ENCODE data around the gene IGFN1.

The IGFN1 gene

GRCh38 chr1:201220388-201220715 lies 29.7 kb downstream of the IGFN1 start:
- DNase-seq (ENCODE audit: low read depth): no peak
- no peak for TF ChIP-seq MAX (IDR thresholded peaks at IDR 0.05; ENCODE audit: low read depth, low read length)
- TF ChIP-seq, protein P1, sequence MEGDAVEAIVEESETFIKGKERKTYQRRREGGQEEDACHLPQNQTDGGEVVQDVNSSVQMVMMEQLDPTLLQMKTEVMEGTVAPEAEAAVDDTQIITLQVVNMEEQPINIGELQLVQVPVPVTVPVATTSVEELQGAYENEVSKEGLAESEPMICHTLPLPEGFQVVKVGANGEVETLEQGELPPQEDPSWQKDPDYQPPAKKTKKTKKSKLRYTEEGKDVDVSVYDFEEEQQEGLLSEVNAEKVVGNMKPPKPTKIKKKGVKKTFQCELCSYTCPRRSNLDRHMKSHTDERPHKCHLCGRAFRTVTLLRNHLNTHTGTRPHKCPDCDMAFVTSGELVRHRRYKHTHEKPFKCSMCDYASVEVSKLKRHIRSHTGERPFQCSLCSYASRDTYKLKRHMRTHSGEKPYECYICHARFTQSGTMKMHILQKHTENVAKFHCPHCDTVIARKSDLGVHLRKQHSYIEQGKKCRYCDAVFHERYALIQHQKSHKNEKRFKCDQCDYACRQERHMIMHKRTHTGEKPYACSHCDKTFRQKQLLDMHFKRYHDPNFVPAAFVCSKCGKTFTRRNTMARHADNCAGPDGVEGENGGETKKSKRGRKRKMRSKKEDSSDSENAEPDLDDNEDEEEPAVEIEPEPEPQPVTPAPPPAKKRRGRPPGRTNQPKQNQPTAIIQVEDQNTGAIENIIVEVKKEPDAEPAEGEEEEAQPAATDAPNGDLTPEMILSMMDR (IDR thresholded peaks at IDR 0.05; ENCODE audit: low read depth, low read length): no peak
- no peak for TF ChIP-seq MYC (IDR thresholded peaks at IDR 0.05; ENCODE audit: low read depth, low read length)
- no peak for TF ChIP-seq POLR2A (IDR thresholded peaks at IDR 0.05; ENCODE audit: extremely low read depth, insufficient read length)
- H3K4me3 ChIP-seq (ENCODE audit: low read depth, low read length): no peak overlapping the region

DNA sequence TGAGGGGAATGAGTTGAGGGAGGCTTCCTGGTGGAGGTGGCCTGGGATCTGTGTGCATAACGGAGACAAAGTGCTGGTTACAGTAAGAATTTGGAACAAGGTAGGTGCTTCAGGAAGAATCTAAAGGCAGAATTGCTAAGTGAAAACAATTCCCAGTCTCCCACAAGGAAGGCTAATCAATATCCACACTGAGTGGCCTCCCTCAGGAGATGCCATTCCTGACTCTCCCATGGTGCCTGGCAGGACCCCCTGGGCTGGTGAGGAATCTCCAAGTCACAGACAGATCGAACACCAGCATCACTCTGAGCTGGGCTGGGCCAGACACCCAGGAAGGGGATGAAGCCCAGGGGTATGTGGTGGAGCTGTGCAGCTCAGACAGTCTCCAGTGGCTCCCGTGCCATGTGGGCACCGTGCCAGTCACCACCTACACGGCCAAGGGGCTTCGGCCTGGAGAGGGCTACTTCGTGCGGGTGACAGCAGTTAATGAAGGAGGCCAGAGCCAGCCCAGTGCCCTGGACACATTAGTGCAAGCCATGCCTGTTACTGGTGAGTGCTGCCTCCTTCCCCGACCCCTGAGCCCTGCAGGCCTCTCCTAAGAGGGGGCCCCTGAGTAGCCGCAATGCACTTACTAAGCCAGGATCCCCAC lies 30.7 kb downstream of the IGFN1 start:
- H3K4me3 ChIP-seq (ENCODE audit: low read depth, low read length): no peak overlapping the region
- TF ChIP-seq, protein P1 (IDR thresholded peaks at IDR 0.05; ENCODE audit: low read depth, low read length): no peak
- TF ChIP-seq POLR2A (IDR thresholded peaks at IDR 0.05; ENCODE audit: extremely low read depth, insufficient read length): no peak
- no peak for TF ChIP-seq MAX (IDR thresholded peaks at IDR 0.05; ENCODE audit: low read depth, low read length)
- no peak for TF ChIP-seq MYC (IDR thresholded peaks at IDR 0.05; ENCODE audit: low read depth, low read length)
- DNase-seq (ENCODE audit: low read depth): no peak

- TF ChIP-seq MYC (IDR thresholded peaks at IDR 0.05; ENCODE audit: low read depth, low read length): no peak
- TF ChIP-seq, protein P1 (IDR thresholded peaks at IDR 0.05; ENCODE audit: low read depth, low read length): no peak
- no peak for TF ChIP-seq POLR2A (IDR thresholded peaks at IDR 0.05; ENCODE audit: extremely low read depth, insufficient read length)
- TF ChIP-seq MAX (IDR thresholded peaks at IDR 0.05; ENCODE audit: low read depth, low read length): no peak
- H3K4me3 ChIP-seq (ENCODE audit: low read depth, low read length): no peak overlapping the region
- no peak for DNase-seq (ENCODE audit: low read depth)
Observed at GRCh38 chr1:201222125-201222524, 31.5 kb downstream of the IGFN1 start.

DNA sequence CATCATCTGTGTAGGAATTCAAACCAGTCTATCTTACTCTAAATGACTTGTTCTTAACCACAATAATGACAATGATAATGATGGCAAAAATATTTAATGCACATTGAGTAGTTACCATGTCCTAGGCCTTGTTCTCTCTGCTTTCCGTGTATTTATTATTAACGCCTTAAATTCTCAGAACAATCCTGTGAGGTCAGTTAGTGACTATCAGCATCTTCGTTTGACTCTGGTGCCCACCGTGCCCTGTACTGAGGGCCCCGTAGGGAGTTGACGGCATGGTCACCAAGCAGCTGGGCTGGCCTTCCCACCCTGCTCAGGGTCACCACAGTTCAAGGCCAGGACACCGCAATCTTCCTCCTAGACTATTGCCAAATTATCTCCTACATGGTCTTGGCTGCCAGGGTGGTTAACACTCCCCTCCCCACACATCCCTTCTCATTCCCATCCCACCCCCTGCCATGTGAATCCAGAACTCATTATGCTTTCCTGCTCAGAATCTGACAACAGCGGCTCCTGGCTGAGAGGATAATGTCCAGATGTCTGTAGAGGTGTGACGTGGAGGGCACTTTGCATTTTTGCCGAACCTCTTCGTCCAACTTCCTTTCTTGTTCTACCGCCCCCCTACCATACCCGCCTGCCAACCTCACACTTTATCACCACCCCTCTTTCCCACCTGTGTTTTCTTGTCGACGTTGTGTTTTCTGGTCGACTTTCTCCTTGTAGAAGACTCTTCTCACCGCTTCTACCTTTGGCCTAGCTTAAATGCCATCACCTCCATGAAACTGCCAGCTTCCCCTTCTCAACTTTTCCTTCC lies 33.4 kb downstream of the IGFN1 start:
- DNase-seq (ENCODE audit: low read depth): no peak
- TF ChIP-seq MAX (IDR thresholded peaks at IDR 0.05; ENCODE audit: low read depth, low read length) (no peak), MYC (IDR thresholded peaks at IDR 0.05; ENCODE audit: low read depth, low read length) (no peak), POLR2A (IDR thresholded peaks at IDR 0.05; ENCODE audit: extremely low read depth, insufficient read length) (no peak)
- TF ChIP-seq, protein P1 (IDR thresholded peaks at IDR 0.05; ENCODE audit: low read depth, low read length): no peak
- no peak overlapping the region for H3K4me3 ChIP-seq (ENCODE audit: low read depth, low read length)

GRCh38 chr1:201224666-201225370 lies 34.2 kb downstream of the IGFN1 start:
- no peak overlapping the region for H3K4me3 ChIP-seq (ENCODE audit: low read depth, low read length)
- DNase-seq (ENCODE audit: low read depth): peak; percentile 88
- TF ChIP-seq MAX (IDR thresholded peaks at IDR 0.05; ENCODE audit: low read depth, low read length) (no peak), POLR2A (IDR thresholded peaks at IDR 0.05; ENCODE audit: extremely low read depth, insufficient read length) (no peak), MYC (IDR thresholded peaks at IDR 0.05; ENCODE audit: low read depth, low read length) (no peak)
- TF ChIP-seq, protein P1 (IDR thresholded peaks at IDR 0.05; ENCODE audit: low read depth, low read length): no peak

Measured in NB4 (cell line).